GM12878 (cell line): ENCODE results near the gene HOXB13. TPM values are rescaled to one million over a fixed set of nuclear protein-coding genes. Genes with fewer than 3 reads are reported as not detected.

Source experiments
- ATAC-seq: fragments of 200-7000 bp; cut with Tn5 transposase; 3 replicates; pipeline ENCODE4 v1.9.1; 2020; ENCODE audit warnings: mild to moderate bottlenecking, moderate library complexity
- BruUV-seq: library from RNA; stranded (reverse); fragments of 400-500 nt; replicated peaks from 2 replicates; lab custom pipeline; 2021; lab: Mats Ljungman, UMichigan
- CTCF ChIA-PET: fragments of 300-600 bp; sonication (Branson Sonifier 250); formaldehyde crosslinking; extraction: SDS; loops from one replicate; lab custom pipeline; 2021; ENCODE audit warnings: inconsistent platforms; lab: Yijun Ruan, JAX
- POLR2A ChIA-PET: fragments of 350-600 bp; formaldehyde crosslinking; extraction: SDS; loops from one replicate; lab custom pipeline; 2021; ENCODE audit warnings: inconsistent platforms; lab: Charles Lee
- RAD21 ChIA-PET: fragments of 300-600 bp; sonication (Branson Sonifier 250); formaldehyde crosslinking; loops from one replicate; lab custom pipeline; 2023; ENCODE audit warnings: antibody characterized with exemption; ENCODE audit not compliant: unreplicated experiment; lab: Charles Lee
- SMC1A ChIA-PET: fragments of 300-600 bp; sonication (Branson Sonifier 250); formaldehyde crosslinking; loops from one replicate; lab custom pipeline; 2023; ENCODE audit not compliant: unreplicated experiment, uncharacterized antibody; lab: Charles Lee
- DNase-seq: peaks from one replicate; pipeline ENCODE4 v3.0.0-alpha.2; 2011; ENCODE audit warnings: low read depth, low spot score
- FAIRE-seq: peaks from 3 replicates; lab custom pipeline; 2011; peaks lifted over from hg19 to GRCh38; lab: Jason Lieb, UNC
- H2AFZ ChIP-seq: 2 replicates; pipeline ENCODE4 v1.6.0; 2011; ENCODE audit warnings: low read depth, low read length, control low read depth; ENCODE audit not compliant: control insufficient read depth
- H3K27ac ChIP-seq: 2 replicates; pipeline ENCODE4 v1.5.1; 2011; ENCODE audit warnings: control low read depth; ENCODE audit not compliant: control insufficient read depth, insufficient read depth
- H3K27me3 ChIP-seq, 2 experiments: replicated peaks in 1 of 2; 2 replicates each; pipeline versions ENCODE4 v1.6.0 to v1.6.1; 2011; ENCODE audit warnings: low read length in 1 of 2; ENCODE audit not compliant: control insufficient read depth in 2 of 2, insufficient read depth in 2 of 2
- H3K36me3 ChIP-seq, 2 experiments: 2 replicates each; pipeline ENCODE4 v1.5.1; 2011; ENCODE audit warnings: low read length in 1 of 2; ENCODE audit not compliant: control insufficient read depth in 2 of 2, insufficient read depth in 2 of 2
- H3K4me1 ChIP-seq: 2 replicates; pipeline ENCODE4 v1.6.1; 2011; ENCODE audit warnings: mild to moderate bottlenecking, low read length, moderate library complexity, mixed read lengths; ENCODE audit not compliant: control insufficient read depth, insufficient read depth
- H3K4me2 ChIP-seq: 2 replicates; pipeline ENCODE4 v1.6.0; 2011; ENCODE audit warnings: control low read depth; ENCODE audit not compliant: control insufficient read depth, insufficient read depth
- H3K4me3 ChIP-seq: fragments of 200-600 bp; sonication (generic); 2 replicates; pipeline ENCODE4 v1.5.1; 2016
- H3K79me2 ChIP-seq: 2 replicates; pipeline ENCODE4 v1.6.0; 2011; ENCODE audit warnings: low read length; ENCODE audit not compliant: control insufficient read depth, insufficient read depth
- H3K9ac ChIP-seq: 2 replicates; pipeline ENCODE4 v1.8.0; 2011; ENCODE audit warnings: low read length, control low read depth, mixed read lengths; ENCODE audit not compliant: control insufficient read depth, insufficient read depth
- H3K9me3 ChIP-seq: replicated peaks from 3 replicates; pipeline ENCODE4 v1.5.1; 2011; ENCODE audit warnings: mild to moderate bottlenecking, low read length; ENCODE audit not compliant: control insufficient read depth, insufficient read depth
- H4K20me1 ChIP-seq: 2 replicates; pipeline ENCODE4 v1.6.0; 2011; ENCODE audit not compliant: control insufficient read depth, insufficient read depth
- CBFB ChIP-seq: IDR thresholded peaks from 2 replicates; pipeline ENCODE4 v1.6.1; 2016; ENCODE audit warnings: antibody characterized with exemption, low read depth
- CBX5 ChIP-seq: sonication (generic); IDR thresholded peaks from 2 replicates; pipeline ENCODE4 v1.6.1; 2016; ENCODE audit warnings: low read depth, moderate library complexity, mild to moderate bottlenecking, inconsistent platforms
- CREM ChIP-seq: IDR thresholded peaks from 2 replicates; pipeline ENCODE4 v1.6.1; 2014; ENCODE audit warnings: antibody characterized with exemption, low read depth
- ESRRA ChIP-seq: IDR thresholded peaks from 2 replicates; pipeline ENCODE4 v1.6.1; 2012; ENCODE audit warnings: mild to moderate bottlenecking, low read length, improper control_type of control experiment
- FOXK2 ChIP-seq: fragments of 450-650 bp; IDR thresholded peaks from 2 replicates; pipeline ENCODE4 v1.6.1; 2017; ENCODE audit warnings: mild to moderate bottlenecking, moderate library complexity
- IRF4 ChIP-seq: IDR thresholded peaks from 2 replicates; pipeline ENCODE4 v1.6.1; 2011; ENCODE audit warnings: low read depth, low read length
- JUND ChIP-seq: IDR thresholded peaks from 2 replicates; pipeline ENCODE4 v1.6.1; 2012; ENCODE audit warnings: low read depth, mild to moderate bottlenecking, low read length, improper control_type of control experiment, moderate library complexity
- MEF2B ChIP-seq: fragments of 450-650 bp; IDR thresholded peaks from 2 replicates; pipeline ENCODE4 v1.6.1; 2018; ENCODE audit warnings: mild to moderate bottlenecking, moderate library complexity; ENCODE audit not compliant: partially characterized antibody, poor library complexity, severe bottlenecking
- NR2F1 ChIP-seq: fragments of 450-650 bp; conservative IDR thresholded peaks from 2 replicates; pipeline ENCODE4 v1.6.1; 2017; ENCODE audit warnings: mild to moderate bottlenecking
- POLR2AphosphoS2 ChIP-seq: IDR thresholded peaks from 2 replicates; pipeline ENCODE4 v1.6.1; 2011; ENCODE audit warnings: low read depth, mild to moderate bottlenecking, low read length, improper control_type of control experiment, moderate library complexity
- RB1 ChIP-seq: fragments of 450-650 bp; formaldehyde crosslinking; IDR thresholded peaks from 2 replicates; pipeline ENCODE4 v1.6.1; 2017; ENCODE audit warnings: mild to moderate bottlenecking, borderline replicate concordance
- RCOR1 ChIP-seq: conservative IDR thresholded peaks from 2 replicates; pipeline ENCODE4 v1.6.1; 2012; ENCODE audit warnings: low read depth, low read length, improper control_type of control experiment
- SREBF2 ChIP-seq: IDR thresholded peaks from 2 replicates; pipeline ENCODE4 v1.6.1; 2012; ENCODE audit warnings: mild to moderate bottlenecking, low read length
- SUZ12 ChIP-seq: fragments of 200-600 bp; sonication (generic); IDR thresholded peaks from one replicate; pipeline ENCODE4 v1.6.1; 2018; ENCODE audit warnings: antibody characterized with exemption, mild to moderate bottlenecking; ENCODE audit not compliant: unreplicated experiment
- WRNIP1 ChIP-seq: IDR thresholded peaks from 2 replicates; pipeline ENCODE4 v1.6.1; 2011; ENCODE audit warnings: low read depth, low read length, improper control_type of control experiment, borderline replicate concordance
- YBX1 ChIP-seq: fragments of 450-650 bp; IDR thresholded peaks from 2 replicates; pipeline ENCODE4 v1.6.1; 2016; ENCODE audit warnings: antibody characterized with exemption
- WGBS: methylation state at CpG from one replicate; pipeline ENCODE4 v1.1.6; 2016; ENCODE audit warnings: low lambda C conversion rate; ENCODE audit not compliant: insufficient replicate concordance, insufficient coverage; ENCODE audit errors: missing lambda C conversion rate; 5-methylcytosine and 5-hydroxymethylcytosine counted together
- in situ Hi-C: fragments of 300-500 bp; cut with MboI; formaldehyde crosslinking; loops from 9 replicates; pipeline ENCODE4 v1.14.3; 2018; ENCODE audit warnings: mixed read lengths
- intact Hi-C: fragments of 100-400 bp; cut with micrococcal nuclease; formaldehyde crosslinking; loops from one replicate; pipeline ENCODE4 v1.14.2; 2022; ENCODE audit not compliant: unreplicated experiment
- polyA plus RNA-seq, 11 experiments: library from polyadenylated mRNA; depleted of rRNA in 4 of 11; unstranded in 6 of 11; stranded (reverse) in 5 of 11; fragments of >200 nt; fragmentation: Nextera tagmentation in 4 of 11; fragmentation: Illumina TruSeq in 1 of 11; extraction: Ambion mirVana in 4 of 11; extraction: Trizol in 1 of 11; gene quantifications; 1 replicate in 1 of 11; 2 replicates in 10 of 11; pipeline versions ENCODE4 v1.2.1 to v1.2.3, GENCODE V29; 2011 to 2016; ENCODE audit warnings: inconsistent platforms in 2 of 11, missing spikeins in 2 of 11, low read depth in 1 of 11
- total RNA-seq, 4 experiments: library from RNA; depleted of rRNA in 3 of 4; stranded (reverse); fragments of >200 nt in 3 of 4; fragmentation: Illumina TruSeq in 1 of 4; extraction: Trizol in 1 of 4; gene quantifications; 2 replicates each; pipeline versions ENCODE4 v1.2.1 to v1.2.3, GENCODE V29; 2013 to 2021
- TF ChIP-seq, protein P1 (sequence below): fragments of 150-350 bp; IDR thresholded peaks from 2 replicates; pipeline ENCODE4 v1.6.1; 2014; ENCODE audit warnings: mild to moderate bottlenecking, low read depth, low read length
- TF ChIP-seq, protein P2 (sequence below): fragments of 450-650 bp; conservative IDR thresholded peaks from 2 replicates; pipeline ENCODE4 v1.6.1; 2017; ENCODE audit warnings: mild to moderate bottlenecking, moderate library complexity
- TF ChIP-seq, protein P3 (sequence below): fragments of 450-650 bp; IDR thresholded peaks from 2 replicates; pipeline ENCODE4 v1.6.1; 2017; ENCODE audit warnings: antibody characterized with exemption, mild to moderate bottlenecking, moderate library complexity

HOXB13 gene
- total and polyA plus RNA-seq, 10 of the 15 experiments (the other 5 are each of a cell fraction or from before 2014, with no cell fraction given) = 0.05 TPM; not detected in 9

DNA sequence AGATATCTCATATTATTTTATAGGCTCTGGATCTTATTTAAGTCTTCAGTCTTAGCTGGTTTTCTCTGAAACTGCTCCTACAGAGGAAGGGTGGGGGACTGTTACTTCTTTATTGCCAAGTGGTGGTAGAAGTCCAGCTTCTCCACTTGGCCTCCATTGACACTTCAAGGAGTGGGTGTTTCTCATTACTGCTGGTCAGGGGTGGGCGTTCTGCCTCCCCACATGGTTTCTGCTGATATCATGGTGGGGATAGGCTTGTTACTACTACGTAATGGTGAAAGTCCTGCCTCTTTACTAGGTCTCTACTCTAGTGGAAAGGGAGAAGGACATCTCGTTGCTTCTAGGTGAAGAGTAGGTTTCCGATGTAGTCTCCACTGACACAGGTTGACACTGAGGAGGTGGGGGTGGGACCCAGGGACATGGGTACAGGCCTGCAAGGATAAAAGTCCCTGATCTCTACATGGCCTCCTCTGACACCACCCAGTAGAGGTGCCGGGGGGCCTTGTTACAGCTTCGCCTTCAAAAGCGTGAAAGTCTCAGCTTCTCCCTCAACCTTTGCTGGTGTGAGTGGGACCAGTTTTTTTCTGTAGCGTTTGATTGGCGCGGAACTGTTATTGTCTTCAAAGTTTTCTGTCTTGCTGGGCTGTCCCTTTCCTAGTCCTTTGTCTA is 26.6 kb downstream of the HOXB13 start:
- in situ Hi-C loops = no loop called here
- no peak for FAIRE-seq
- ATAC-seq = no peak
- TF ChIP-seq IRF4 (no peak), RCOR1 (no peak), WRNIP1 (no peak), YBX1 (no peak), CBX5 (no peak), FOXK2 (no peak), SREBF2 (no peak), CBFB (no peak), RB1 (no peak), CREM (no peak), SUZ12 (no peak), JUND (no peak), MEF2B (no peak), NR2F1 (no peak), POLR2AphosphoS2 (no peak), ESRRA (no peak)
- TF ChIP-seq, protein P1, sequence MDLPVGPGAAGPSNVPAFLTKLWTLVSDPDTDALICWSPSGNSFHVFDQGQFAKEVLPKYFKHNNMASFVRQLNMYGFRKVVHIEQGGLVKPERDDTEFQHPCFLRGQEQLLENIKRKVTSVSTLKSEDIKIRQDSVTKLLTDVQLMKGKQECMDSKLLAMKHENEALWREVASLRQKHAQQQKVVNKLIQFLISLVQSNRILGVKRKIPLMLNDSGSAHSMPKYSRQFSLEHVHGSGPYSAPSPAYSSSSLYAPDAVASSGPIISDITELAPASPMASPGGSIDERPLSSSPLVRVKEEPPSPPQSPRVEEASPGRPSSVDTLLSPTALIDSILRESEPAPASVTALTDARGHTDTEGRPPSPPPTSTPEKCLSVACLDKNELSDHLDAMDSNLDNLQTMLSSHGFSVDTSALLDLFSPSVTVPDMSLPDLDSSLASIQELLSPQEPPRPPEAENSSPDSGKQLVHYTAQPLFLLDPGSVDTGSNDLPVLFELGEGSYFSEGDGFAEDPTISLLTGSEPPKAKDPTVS = no peak
- TF ChIP-seq, protein P2, sequence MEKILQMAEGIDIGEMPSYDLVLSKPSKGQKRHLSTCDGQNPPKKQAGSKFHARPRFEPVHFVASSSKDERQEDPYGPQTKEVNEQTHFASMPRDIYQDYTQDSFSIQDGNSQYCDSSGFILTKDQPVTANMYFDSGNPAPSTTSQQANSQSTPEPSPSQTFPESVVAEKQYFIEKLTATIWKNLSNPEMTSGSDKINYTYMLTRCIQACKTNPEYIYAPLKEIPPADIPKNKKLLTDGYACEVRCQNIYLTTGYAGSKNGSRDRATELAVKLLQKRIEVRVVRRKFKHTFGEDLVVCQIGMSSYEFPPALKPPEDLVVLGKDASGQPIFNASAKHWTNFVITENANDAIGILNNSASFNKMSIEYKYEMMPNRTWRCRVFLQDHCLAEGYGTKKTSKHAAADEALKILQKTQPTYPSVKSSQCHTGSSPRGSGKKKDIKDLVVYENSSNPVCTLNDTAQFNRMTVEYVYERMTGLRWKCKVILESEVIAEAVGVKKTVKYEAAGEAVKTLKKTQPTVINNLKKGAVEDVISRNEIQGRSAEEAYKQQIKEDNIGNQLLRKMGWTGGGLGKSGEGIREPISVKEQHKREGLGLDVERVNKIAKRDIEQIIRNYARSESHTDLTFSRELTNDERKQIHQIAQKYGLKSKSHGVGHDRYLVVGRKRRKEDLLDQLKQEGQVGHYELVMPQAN = no peak
- TF ChIP-seq, protein P3, sequence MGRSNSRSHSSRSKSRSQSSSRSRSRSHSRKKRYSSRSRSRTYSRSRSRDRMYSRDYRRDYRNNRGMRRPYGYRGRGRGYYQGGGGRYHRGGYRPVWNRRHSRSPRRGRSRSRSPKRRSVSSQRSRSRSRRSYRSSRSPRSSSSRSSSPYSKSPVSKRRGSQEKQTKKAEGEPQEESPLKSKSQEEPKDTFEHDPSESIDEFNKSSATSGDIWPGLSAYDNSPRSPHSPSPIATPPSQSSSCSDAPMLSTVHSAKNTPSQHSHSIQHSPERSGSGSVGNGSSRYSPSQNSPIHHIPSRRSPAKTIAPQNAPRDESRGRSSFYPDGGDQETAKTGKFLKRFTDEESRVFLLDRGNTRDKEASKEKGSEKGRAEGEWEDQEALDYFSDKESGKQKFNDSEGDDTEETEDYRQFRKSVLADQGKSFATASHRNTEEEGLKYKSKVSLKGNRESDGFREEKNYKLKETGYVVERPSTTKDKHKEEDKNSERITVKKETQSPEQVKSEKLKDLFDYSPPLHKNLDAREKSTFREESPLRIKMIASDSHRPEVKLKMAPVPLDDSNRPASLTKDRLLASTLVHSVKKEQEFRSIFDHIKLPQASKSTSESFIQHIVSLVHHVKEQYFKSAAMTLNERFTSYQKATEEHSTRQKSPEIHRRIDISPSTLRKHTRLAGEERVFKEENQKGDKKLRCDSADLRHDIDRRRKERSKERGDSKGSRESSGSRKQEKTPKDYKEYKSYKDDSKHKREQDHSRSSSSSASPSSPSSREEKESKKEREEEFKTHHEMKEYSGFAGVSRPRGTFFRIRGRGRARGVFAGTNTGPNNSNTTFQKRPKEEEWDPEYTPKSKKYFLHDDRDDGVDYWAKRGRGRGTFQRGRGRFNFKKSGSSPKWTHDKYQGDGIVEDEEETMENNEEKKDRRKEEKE = no peak
- TF ChIP-seq, all 136 proteins: peak for 0
- Histone ChIP-seq H3K4me2 (no peak overlapping the region), H4K20me1 (no peaks in the 10 kb centered on the region), H3K9me3 (no peaks in the 10 kb centered on the region), H3K79me2 (no peaks in the 10 kb centered on the region), H3K27me3 (peaks cover 0 to 2% of the 10 kb centered on the region in 2 experiments; a peak in 2 of 4 replicates), H3K27ac (no peak overlapping the region), H2AFZ (no peak overlapping the region), H3K9ac (no peak overlapping the region), H3K36me3 (no peaks in the 10 kb centered on the region), H3K4me1 (no peaks in the 10 kb centered on the region), H3K4me3 (no peak overlapping the region)
- no peak for DNase-seq
- RAD21 ChIA-PET = interaction anchor here (1.2 kb wide), 1 partner anchor 23 kb away, joined by 3 read pairs; no protein-coding TSS in a partner anchor
- intact Hi-C loops = no loop called here
- 62% methylated on average over 10 of the region's 10 CpGs for WGBS
- SMC1A ChIA-PET = interaction anchor here (0.8 kb wide), 1 partner anchor 8 kb away, joined by 3 read pairs; no protein-coding TSS in a partner anchor
- CTCF ChIA-PET = interaction anchor here (1.3 to 1.8 kb wide), 2 partner anchors 22 to 177 kb away, joined by 4 to 6 read pairs; no protein-coding TSS in a partner anchor
- POLR2A ChIA-PET = no interaction called here
- BruUV-seq = no TSS peak
